DOHH2 (cell line): ENCODE data around the gene TP53I11.
A peak's percentile ranks its signal among the peaks of the same experiment; 100 is the strongest.

Experiments
- H3F3A ChIP-seq: fragments of 200-600 bp; sonication (generic), shearing (Covaris generic); 2 replicates; pipeline ENCODE4 v1.6.0; 2016; ENCODE audit warnings: antibody characterized with exemption, mild to moderate bottlenecking; ENCODE audit not compliant: control insufficient read depth, insufficient read depth
- H3K27ac ChIP-seq: fragments of 200-600 bp; sonication (generic); 2 replicates; pipeline ENCODE4 v1.5.1; 2014; ENCODE audit warnings: low read depth, mild to moderate bottlenecking, low read length, moderate library complexity
- H3K27me3 ChIP-seq: fragments of 200-600 bp; sonication (generic); 2 replicates; pipeline ENCODE4 v1.6.1; 2014; ENCODE audit warnings: mild to moderate bottlenecking, low read length, mixed read lengths; ENCODE audit not compliant: control insufficient read depth
- H3K36me3 ChIP-seq: fragments of 200-600 bp; sonication (generic); 2 replicates; pipeline ENCODE4 v1.6.1; 2014; ENCODE audit warnings: mild to moderate bottlenecking, low read length, moderate library complexity, mixed read lengths; ENCODE audit not compliant: control insufficient read depth
- H3K4me1 ChIP-seq: fragments of 200-600 bp; sonication (generic); 2 replicates; pipeline ENCODE4 v1.6.1; 2014; ENCODE audit warnings: mild to moderate bottlenecking, low read length, mixed read lengths; ENCODE audit not compliant: control insufficient read depth
- H3K4me2 ChIP-seq: fragments of 200-600 bp; sonication (generic); 2 replicates; pipeline ENCODE4 v1.6.0; 2014; ENCODE audit warnings: mild to moderate bottlenecking, low read length, moderate library complexity
- H3K4me3 ChIP-seq: fragments of 200-600 bp; sonication (generic); 2 replicates; pipeline ENCODE4 v1.5.1; 2014; ENCODE audit warnings: mild to moderate bottlenecking, low read length, mixed read lengths
- H3K79me2 ChIP-seq: fragments of 200-600 bp; sonication (generic); 2 replicates; pipeline ENCODE4 v1.6.1; 2014; ENCODE audit warnings: mild to moderate bottlenecking, low read length, mixed read lengths; ENCODE audit not compliant: control insufficient read depth
- H3K9me2 ChIP-seq: fragments of 200-600 bp; sonication (generic); replicated peaks from 2 replicates; pipeline ENCODE4 v1.6.1; 2014; ENCODE audit warnings: mild to moderate bottlenecking, low read length, mixed read lengths; ENCODE audit not compliant: control insufficient read depth
- H3K9me3 ChIP-seq: fragments of 200-600 bp; sonication (generic); 2 replicates; pipeline ENCODE4 v1.6.1; 2014; ENCODE audit warnings: antibody characterized with exemption, low read length, mixed read lengths; ENCODE audit not compliant: control insufficient read depth, insufficient read depth
- H4K20me1 ChIP-seq: fragments of 200-600 bp; sonication (generic); 2 replicates; pipeline ENCODE4 v1.6.0; 2014; ENCODE audit warnings: low read depth, mild to moderate bottlenecking, antibody characterized with exemption, low read length, moderate library complexity; ENCODE audit not compliant: control insufficient read depth, insufficient read depth
- EZH2phosphoT487 ChIP-seq: fragments of 200-600 bp; sonication (generic); IDR thresholded peaks from 2 replicates; pipeline ENCODE4 v1.6.1; 2017; ENCODE audit warnings: borderline replicate concordance, mild to moderate bottlenecking, antibody characterized with exemption, low read length, moderate library complexity, mixed read lengths
- TF ChIP-seq, protein P1 (sequence below): fragments of 200-600 bp; sonication (generic); IDR thresholded peaks from one replicate; pipeline ENCODE4 v1.5.1; 2014; ENCODE audit warnings: antibody characterized with exemption, mild to moderate bottlenecking, low read depth, low read length; ENCODE audit not compliant: poor library complexity, severe bottlenecking

The TP53I11 gene

DNA sequence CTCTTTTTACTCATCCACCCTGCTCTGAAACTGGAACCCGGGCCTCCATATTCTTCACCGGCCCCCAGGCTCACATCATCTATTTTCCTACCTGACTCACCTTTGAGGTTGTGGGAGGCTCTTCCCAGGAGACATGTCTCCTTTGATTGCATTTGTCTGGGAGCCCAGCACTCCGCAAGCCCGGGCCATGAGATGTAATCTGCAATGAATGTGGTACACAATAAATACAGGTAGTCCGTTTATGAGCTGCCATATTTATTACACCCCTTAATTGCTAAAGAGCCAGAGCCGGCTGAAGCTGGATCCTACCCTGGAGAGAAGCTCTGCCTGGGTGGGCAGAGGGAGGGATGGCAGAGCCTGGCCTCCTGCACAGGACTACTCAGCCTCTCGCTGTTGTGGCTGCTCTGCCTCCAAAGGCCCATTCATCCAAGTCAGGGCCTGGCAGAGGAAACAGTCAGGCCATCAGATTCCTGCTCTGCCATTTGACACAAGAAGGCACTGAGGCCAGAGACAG is 49.5 kb downstream of the TP53I11 start:
- H3K4me1 ChIP-seq, result peaks cover 11% of the 10 kb centered on the region
- no peak overlapping the region for H3K4me3 ChIP-seq
- H3K9me2 ChIP-seq, result no peaks in the 10 kb centered on the region
- H3K79me2 ChIP-seq, result no peaks in the 10 kb centered on the region
- no peak overlapping the region for H3K4me2 ChIP-seq
- H3K36me3 ChIP-seq, result no peaks in the 10 kb centered on the region
- no peak overlapping the region for H3K27ac ChIP-seq
- TF ChIP-seq, protein P1, sequence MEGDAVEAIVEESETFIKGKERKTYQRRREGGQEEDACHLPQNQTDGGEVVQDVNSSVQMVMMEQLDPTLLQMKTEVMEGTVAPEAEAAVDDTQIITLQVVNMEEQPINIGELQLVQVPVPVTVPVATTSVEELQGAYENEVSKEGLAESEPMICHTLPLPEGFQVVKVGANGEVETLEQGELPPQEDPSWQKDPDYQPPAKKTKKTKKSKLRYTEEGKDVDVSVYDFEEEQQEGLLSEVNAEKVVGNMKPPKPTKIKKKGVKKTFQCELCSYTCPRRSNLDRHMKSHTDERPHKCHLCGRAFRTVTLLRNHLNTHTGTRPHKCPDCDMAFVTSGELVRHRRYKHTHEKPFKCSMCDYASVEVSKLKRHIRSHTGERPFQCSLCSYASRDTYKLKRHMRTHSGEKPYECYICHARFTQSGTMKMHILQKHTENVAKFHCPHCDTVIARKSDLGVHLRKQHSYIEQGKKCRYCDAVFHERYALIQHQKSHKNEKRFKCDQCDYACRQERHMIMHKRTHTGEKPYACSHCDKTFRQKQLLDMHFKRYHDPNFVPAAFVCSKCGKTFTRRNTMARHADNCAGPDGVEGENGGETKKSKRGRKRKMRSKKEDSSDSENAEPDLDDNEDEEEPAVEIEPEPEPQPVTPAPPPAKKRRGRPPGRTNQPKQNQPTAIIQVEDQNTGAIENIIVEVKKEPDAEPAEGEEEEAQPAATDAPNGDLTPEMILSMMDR, result no peak
- no peak for TF ChIP-seq EZH2phosphoT487
- no peaks in the 10 kb centered on the region for H3F3A ChIP-seq
- no peaks in the 10 kb centered on the region; the same call in 1 of the 2 replicates for H3K27me3 ChIP-seq
- H3K9me3 ChIP-seq, result no peaks in the 10 kb centered on the region
- no peaks in the 10 kb centered on the region for H4K20me1 ChIP-seq

DNA sequence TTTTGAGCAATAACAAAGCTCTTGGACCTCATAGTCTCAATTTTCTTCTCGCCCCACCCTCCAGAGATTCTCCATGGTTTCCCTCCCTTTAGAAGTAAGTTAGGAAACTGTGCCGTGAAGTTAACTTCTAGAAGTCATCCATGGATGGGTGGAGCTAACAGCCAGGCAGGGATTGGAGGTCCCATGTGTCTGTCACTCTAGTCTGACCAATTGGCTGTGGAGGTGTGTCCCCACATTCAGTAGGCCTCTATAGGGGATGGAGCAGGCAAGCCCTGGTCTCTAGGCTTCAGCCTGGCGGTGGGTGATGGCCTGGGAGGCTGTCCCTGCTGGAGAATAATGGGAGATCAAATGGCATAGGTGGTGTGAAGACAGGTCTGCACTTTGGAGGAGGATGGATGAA is 50.7 kb downstream of the TP53I11 start:
- Histone ChIP-seq H3K4me3 (no peak overlapping the region), H3K9me3 (no peaks in the 10 kb centered on the region), H3K27ac (no peak overlapping the region), H3K4me1 (peaks cover under 1% of the 10 kb centered on the region; the same call in 1 of the 2 replicates), H4K20me1 (no peaks in the 10 kb centered on the region), H3K36me3 (no peaks in the 10 kb centered on the region), H3K4me2 (no peak overlapping the region), H3K27me3 (no peaks in the 10 kb centered on the region; the same call in 1 of the 2 replicates), H3K9me2 (no peaks in the 10 kb centered on the region), H3K79me2 (no peaks in the 10 kb centered on the region), H3F3A (no peaks in the 10 kb centered on the region)
- TF ChIP-seq, protein P1, result no peak
- no peak for TF ChIP-seq EZH2phosphoT487

DNA sequence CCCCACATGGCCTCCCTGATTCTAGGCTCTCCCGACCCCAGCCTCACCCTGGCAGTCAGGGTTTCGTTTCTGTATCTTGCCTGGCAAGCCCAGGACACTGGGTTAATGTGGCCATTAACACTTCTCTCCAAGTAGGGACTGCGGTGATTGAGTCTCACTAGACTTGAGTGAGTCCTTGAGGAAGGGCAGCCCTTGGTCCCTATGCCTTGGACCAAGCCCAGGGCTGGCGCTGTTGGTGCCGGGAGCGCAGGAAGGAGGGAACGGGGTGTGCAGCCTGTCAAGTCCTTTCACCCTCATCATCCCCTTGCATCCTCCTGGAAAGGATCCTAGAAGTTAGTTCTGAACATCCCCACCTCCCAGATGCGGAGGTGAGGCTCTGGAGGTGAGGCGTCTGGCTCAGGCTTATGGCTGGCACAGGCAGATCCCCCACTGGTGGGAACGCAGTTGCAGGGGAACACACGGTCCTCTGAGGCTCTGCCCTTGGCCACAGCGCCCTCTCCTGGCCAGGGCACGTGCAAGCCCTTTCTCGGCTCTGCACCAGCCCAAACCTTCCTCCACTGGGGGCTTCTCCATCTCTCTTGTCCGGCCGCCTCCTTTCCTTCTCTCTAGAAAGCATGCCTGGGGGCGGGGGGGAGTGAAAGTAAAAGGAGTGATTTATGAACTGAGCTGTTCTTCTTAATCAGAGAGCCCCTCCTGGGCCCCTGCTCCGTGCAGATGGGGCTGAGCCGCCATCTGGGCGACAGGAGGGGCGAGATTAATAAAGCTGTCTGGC is 56.7 kb downstream of the TP53I11 start:
- H3F3A ChIP-seq, result no peaks in the 10 kb centered on the region
- no peak overlapping the region for H3K4me2 ChIP-seq
- no peak overlapping the region for H3K4me3 ChIP-seq
- H3K4me1 ChIP-seq, result no peaks in the 10 kb centered on the region
- no peak overlapping the region for H3K27ac ChIP-seq
- no peaks in the 10 kb centered on the region for H3K36me3 ChIP-seq
- no peaks in the 10 kb centered on the region for H3K79me2 ChIP-seq
- no peaks in the 10 kb centered on the region for H3K27me3 ChIP-seq
- H4K20me1 ChIP-seq, result no peaks in the 10 kb centered on the region
- no peaks in the 10 kb centered on the region for H3K9me2 ChIP-seq
- no peaks in the 10 kb centered on the region for H3K9me3 ChIP-seq
- no peak for TF ChIP-seq EZH2phosphoT487
- TF ChIP-seq, protein P1, result peak; percentile 82
